22Rv1 (cell line): ENCODE results near the gene RPL36.

ENCODE experiments used
- ZFX ChIP-seq: fragments of 450-650 bp; IDR thresholded peaks from 2 replicates; pipeline ENCODE4 v1.6.1; 2017; ENCODE audit warnings: antibody characterized with exemption, borderline replicate concordance
- TF ChIP-seq, protein P1 (sequence below): fragments of 450-650 bp; IDR thresholded peaks from 2 replicates; pipeline ENCODE4 v1.5.1; 2017; ENCODE audit warnings: mild to moderate bottlenecking

DNA sequence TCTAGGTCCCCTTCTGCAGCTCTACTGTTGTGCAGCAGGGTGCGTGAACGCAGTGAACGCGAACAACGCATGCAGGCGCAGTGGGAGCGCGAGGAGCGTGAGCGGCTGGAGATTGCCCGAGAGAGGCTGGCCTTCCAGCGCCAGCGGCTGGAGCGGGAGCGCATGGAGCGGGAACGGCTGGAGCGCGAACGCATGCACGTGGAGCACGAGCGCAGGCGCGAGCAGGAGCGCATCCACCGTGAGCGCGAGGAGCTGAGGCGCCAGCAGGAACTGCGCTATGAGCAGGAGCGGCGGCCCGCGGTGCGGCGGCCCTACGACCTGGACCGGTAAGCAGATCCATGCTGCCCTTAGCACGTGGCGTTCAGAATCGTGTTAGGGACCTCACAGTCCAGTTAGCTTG, 28.6 kb upstream of the RPL36 start:
- TF ChIP-seq, protein P1, sequence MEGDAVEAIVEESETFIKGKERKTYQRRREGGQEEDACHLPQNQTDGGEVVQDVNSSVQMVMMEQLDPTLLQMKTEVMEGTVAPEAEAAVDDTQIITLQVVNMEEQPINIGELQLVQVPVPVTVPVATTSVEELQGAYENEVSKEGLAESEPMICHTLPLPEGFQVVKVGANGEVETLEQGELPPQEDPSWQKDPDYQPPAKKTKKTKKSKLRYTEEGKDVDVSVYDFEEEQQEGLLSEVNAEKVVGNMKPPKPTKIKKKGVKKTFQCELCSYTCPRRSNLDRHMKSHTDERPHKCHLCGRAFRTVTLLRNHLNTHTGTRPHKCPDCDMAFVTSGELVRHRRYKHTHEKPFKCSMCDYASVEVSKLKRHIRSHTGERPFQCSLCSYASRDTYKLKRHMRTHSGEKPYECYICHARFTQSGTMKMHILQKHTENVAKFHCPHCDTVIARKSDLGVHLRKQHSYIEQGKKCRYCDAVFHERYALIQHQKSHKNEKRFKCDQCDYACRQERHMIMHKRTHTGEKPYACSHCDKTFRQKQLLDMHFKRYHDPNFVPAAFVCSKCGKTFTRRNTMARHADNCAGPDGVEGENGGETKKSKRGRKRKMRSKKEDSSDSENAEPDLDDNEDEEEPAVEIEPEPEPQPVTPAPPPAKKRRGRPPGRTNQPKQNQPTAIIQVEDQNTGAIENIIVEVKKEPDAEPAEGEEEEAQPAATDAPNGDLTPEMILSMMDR: no peak
- no peak for TF ChIP-seq ZFX
